Gastrocnemius medialis (tissue), 4 donors: ENCODE results near the gene ENTPD7. TPM values are rescaled to one million over a fixed set of nuclear protein-coding genes. Genes with fewer than 3 reads are reported as not detected.

Source experiments
- ATAC-seq, 2 donors: fragments of 150-250 bp; one replicate each; pipeline ENCODE4 v1.9.1; 2016
- DNase-seq, 2 donors: peaks; one replicate each; pipeline ENCODE4 v3.0.0-alpha.2; 2019
- H3K27ac ChIP-seq, 4 donors: fragments of 200-600 bp; sonication (generic); 1 replicate in 1 of 4; 2 replicates in 3 of 4; pipeline ENCODE4 v1.5.1; 2016 to 2018; ENCODE audit warnings: mild to moderate bottlenecking in 2 of 4, moderate library complexity in 1 of 4
- H3K27me3 ChIP-seq, 3 donors: fragments of 200-600 bp; sonication (generic) in 2 of 3; 1 replicate in 1 of 3; 2 replicates in 2 of 3; pipeline versions ENCODE4 v1.5.1 to v1.6.0; 2016 to 2019; ENCODE audit warnings: mild to moderate bottlenecking in 1 of 3, moderate library complexity in 1 of 3
- H3K36me3 ChIP-seq, 2 donors: fragments of 200-600 bp; sonication (generic) in 1 of 2; one replicate each; pipeline ENCODE4 v1.5.1; 2017 to 2018
- H3K4me1 ChIP-seq, 2 donors: fragments of 200-600 bp; sonication (generic) in 1 of 2; one replicate each; pipeline ENCODE4 v1.5.1; 2016 to 2017; ENCODE audit warnings: mild to moderate bottlenecking in 2 of 2
- H3K4me3 ChIP-seq, 4 donors: fragments of 200-600 bp; sonication (generic) in 3 of 4; 1 replicate in 1 of 4; 2 replicates in 3 of 4; pipeline ENCODE4 v1.5.1; 2016 to 2019; ENCODE audit warnings: mild to moderate bottlenecking in 2 of 4
- H3K9me3 ChIP-seq, 3 donors: fragments of 200-600 bp; sonication (generic) in 2 of 3; 1 replicate in 1 of 3; 2 replicates in 2 of 3; pipeline ENCODE4 v1.5.1; 2016 to 2019
- POLR2A ChIP-seq, 2 donors: fragments of 450-650 bp; IDR thresholded peaks; one replicate each; pipeline ENCODE4 v1.6.1; 2017; ENCODE audit warnings: antibody characterized with exemption in 2 of 2, mild to moderate bottlenecking in 2 of 2, moderate library complexity in 2 of 2
- in situ Hi-C, 4 donors: fragments of 200-750 bp; cut with MboI; loops; one replicate each; pipeline versions ENCODE4 v1.15.0 to v1.8.0; 2017; ENCODE audit warnings: low sequenced_read_pairs in 4 of 4
- intact Hi-C: fragments of 100-400 bp; cut with DNase I; formaldehyde crosslinking; loops from one replicate; pipeline ENCODE4 v1.15.1; 2023; ENCODE audit warnings: low total_unique reads
- total RNA-seq, 4 donors: library from RNA; depleted of rRNA; stranded (reverse); fragments of >200 nt; gene quantifications; one replicate each; pipeline versions ENCODE4 v1.1.0 to v1.2.3, GENCODE V29; 2016
- TF ChIP-seq, protein P1 (sequence below), 5 experiments: fragments of 450-650 bp in 3 of 5; fragments of 200-600 bp in 2 of 5; sonication (generic) in 2 of 5; IDR thresholded peaks in 4 of 5; conservative IDR thresholded peaks in 1 of 5; 1 replicate in 4 of 5; 2 replicates in 1 of 5; pipeline ENCODE4 v1.5.1; 2016 to 2019; ENCODE audit warnings: antibody characterized with exemption in 5 of 5, mild to moderate bottlenecking in 3 of 5, moderate library complexity in 3 of 5

Gene ENTPD7
- total RNA-seq, 4 donors from 2014 or later = 0.32 to 1.1 (median 0.76) TPM

DNA sequence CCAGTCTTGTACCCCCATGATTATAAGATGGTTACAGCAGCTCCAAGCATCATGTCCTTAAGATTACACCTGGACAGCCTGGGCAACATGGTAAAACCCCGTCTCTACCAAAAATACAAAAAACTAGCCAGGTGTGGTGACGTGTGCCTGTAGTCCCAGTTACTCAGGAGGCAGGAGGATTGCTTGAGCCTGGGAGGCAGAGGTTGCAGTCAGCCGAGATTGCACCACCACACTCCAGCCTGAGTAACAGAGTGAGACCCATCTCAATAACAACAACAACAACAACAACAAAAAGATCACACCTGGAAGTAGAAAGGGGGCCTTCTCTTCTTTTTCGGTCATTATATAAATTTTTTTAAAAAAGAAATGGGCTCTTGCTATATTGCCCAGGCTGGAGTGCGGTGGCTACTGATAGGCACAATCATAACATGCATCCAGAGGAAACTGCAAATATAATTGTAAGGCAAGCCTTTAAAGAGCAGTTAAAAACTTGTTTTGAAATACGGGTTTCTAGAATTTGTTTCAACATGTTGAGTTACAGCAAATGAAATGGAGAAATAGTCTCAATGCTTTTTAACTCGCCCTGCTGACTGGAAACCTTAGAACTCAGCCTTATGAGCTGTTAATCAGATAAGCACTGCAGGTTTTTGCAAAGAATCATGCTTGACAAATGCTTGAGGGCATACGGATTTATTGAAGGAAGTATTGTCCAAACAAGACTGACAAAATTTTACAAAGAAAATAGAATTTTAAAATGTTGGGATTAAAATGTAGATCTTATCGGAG, 4.7 kb upstream of the ENTPD7 start:
- no peak for ATAC-seq
- DNase-seq = no peak
- Histone ChIP-seq H3K9me3 (no peaks in the 10 kb centered on the region), H3K4me1 (peaks cover 5 to 8% of the 10 kb centered on the region in 2 donors), H3K27ac (no peak overlapping the region), H3K27me3 (no peaks in the 10 kb centered on the region), H3K36me3 (no peaks in the 10 kb centered on the region), H3K4me3 (no peak overlapping the region)
- in situ Hi-C loops = no loop called here
- intact Hi-C loops = no loop called here
- TF ChIP-seq, protein P1, sequence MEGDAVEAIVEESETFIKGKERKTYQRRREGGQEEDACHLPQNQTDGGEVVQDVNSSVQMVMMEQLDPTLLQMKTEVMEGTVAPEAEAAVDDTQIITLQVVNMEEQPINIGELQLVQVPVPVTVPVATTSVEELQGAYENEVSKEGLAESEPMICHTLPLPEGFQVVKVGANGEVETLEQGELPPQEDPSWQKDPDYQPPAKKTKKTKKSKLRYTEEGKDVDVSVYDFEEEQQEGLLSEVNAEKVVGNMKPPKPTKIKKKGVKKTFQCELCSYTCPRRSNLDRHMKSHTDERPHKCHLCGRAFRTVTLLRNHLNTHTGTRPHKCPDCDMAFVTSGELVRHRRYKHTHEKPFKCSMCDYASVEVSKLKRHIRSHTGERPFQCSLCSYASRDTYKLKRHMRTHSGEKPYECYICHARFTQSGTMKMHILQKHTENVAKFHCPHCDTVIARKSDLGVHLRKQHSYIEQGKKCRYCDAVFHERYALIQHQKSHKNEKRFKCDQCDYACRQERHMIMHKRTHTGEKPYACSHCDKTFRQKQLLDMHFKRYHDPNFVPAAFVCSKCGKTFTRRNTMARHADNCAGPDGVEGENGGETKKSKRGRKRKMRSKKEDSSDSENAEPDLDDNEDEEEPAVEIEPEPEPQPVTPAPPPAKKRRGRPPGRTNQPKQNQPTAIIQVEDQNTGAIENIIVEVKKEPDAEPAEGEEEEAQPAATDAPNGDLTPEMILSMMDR (IDR thresholded peaks at IDR 0.05 in 4 of 5, conservative IDR thresholded peaks at IDR 0.05 in 1 of 5) = no peak
- TF ChIP-seq POLR2A (IDR thresholded peaks at IDR 0.05) = no peak

DNA sequence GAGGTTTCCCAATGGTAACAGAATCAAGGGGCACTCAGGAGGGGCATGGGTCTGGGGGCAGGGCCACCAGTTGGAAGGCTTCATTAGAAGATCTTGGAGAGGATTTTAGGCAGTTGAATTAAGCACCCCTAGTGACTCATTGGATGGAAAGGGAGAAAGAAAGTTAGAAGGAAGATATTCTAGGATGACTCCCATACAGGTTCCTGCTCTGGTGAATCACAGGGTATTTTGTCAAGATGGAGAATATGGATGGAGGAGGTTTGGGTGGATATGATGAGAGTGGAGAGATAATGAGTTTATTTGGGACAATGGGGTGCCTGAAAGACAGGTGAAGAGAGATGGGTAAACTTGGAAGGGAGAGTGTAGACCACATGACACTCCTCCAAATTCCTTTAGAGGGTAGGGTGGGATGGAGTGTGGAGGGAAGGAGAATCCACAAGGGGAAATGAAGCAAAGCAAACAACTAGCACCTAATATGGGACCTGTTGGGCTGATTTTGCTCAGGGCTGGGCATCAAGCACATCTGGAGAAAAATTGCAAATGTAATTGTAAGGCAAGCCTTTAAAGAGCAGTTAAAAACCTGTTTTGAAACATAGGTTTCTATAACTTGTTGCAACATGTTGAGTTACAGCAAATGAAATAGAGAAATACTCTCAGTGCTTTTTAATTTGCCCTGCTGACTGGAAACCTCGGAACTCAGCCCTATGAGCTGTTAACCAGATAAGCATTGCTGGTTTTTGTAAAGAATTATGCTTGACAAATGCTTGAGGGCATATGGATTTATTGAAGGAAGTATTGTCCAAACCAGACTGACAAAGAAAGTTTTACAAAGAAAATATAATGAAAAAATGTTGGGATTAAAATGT, 2.9 kb upstream of the ENTPD7 start:
- Histone ChIP-seq H3K27ac (no peak overlapping the region), H3K4me3 (no peak overlapping the region), H3K36me3 (peaks cover 0 to under 1% of the 10 kb centered on the region in 2 donors), H3K4me1 (peaks cover 11 to 13% of the 10 kb centered on the region in 2 donors), H3K9me3 (no peaks in the 10 kb centered on the region), H3K27me3 (no peaks in the 10 kb centered on the region)
- in situ Hi-C loops (no loop called here), intact Hi-C loops (no loop called here)
- ATAC-seq (no peak), DNase-seq (no peak)
- no peak for TF ChIP-seq POLR2A (IDR thresholded peaks at IDR 0.05)
- TF ChIP-seq, protein P1 (IDR thresholded peaks at IDR 0.05 in 4 of 5, conservative IDR thresholded peaks at IDR 0.05 in 1 of 5) = no peak

DNA sequence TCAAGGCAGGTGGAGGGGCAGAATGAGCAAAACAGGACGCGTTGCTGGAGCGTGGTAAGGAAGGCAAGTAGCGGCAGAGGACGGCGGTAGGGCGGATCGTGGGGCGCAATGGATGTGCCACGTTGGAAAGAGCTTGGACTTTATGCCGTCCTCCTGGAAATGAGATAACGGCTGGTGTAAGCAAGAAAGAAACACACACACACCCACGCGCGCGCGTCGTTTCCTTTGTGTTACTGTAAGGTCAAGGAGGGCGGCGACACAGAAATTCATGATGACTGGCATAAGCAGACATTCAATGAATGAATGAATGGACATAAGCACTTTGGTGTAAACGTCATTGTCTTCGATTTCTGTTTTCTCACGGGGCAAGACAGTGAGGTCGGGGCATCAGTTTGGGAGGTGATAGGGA, 683 bp upstream of the ENTPD7 start:
- in situ Hi-C loops (no loop called here), intact Hi-C loops (loop anchor here (1.0 kb wide), 1 partner anchor 37 kb away; no protein-coding TSS in a partner anchor)
- peak overlapping the region in 1 of 4 donors; percentile 62 for H3K27ac ChIP-seq
- H3K4me3 ChIP-seq = peak overlapping the region; percentile 70 to 90 (median 84)
- DNase-seq (no peak), ATAC-seq (peak in 1 of 2 donors; percentile 3)
- peaks cover 11 to 13% of the 10 kb centered on the region in 2 donors for H3K4me1 ChIP-seq
- H3K36me3 ChIP-seq = peaks cover 0 to 3% of the 10 kb centered on the region in 2 donors
- H3K27me3 ChIP-seq = no peaks in the 10 kb centered on the region
- no peaks in the 10 kb centered on the region for H3K9me3 ChIP-seq
- no peak for TF ChIP-seq POLR2A (IDR thresholded peaks at IDR 0.05)
- TF ChIP-seq, protein P1 (IDR thresholded peaks at IDR 0.05 in 4 of 5, conservative IDR thresholded peaks at IDR 0.05 in 1 of 5) = no peak

DNA sequence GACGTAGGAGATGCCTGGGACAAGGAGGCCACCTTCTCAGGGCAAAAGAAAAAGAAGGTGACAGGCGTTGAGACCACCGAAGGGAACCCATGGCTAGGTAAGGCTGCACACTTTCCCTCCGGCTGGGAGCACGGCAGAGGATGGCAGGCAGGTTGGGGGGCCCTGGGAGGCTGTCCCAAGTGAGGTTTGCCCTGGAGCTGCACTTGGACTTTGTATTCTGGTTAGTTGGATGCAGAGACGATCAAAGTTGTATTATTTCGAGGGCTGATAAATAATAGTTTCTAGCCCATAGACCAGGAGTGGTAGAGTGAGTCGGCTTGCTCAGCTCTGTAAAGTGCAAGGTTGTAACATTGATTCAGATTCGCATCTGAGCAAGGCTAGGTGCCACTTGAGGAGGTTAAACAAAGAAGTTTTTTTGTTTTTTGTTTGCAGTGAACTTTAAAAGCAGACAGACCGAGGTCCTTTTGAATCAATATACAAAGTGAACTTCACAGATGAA, 608 bp downstream of the ENTPD7 start:
- Histone ChIP-seq H3K9me3 (no peaks in the 10 kb centered on the region), H3K27me3 (no peaks in the 10 kb centered on the region), H3K36me3 (peaks cover 0 to 3% of the 10 kb centered on the region in 2 donors), H3K4me3 (peak overlapping the region; percentile 70 to 90 (median 84)), H3K4me1 (peaks cover 11 to 13% of the 10 kb centered on the region in 2 donors), H3K27ac (peak overlapping the region in 2 of 4 donors; percentile 54 to 62)
- TF ChIP-seq, protein P1 (IDR thresholded peaks at IDR 0.05 in 4 of 5, conservative IDR thresholded peaks at IDR 0.05 in 1 of 5) = no peak
- no peak for TF ChIP-seq POLR2A (IDR thresholded peaks at IDR 0.05)
- in situ Hi-C loops (no loop called here), intact Hi-C loops (loop anchor here (1.0 kb wide), 1 partner anchor 39 kb away; no protein-coding TSS in a partner anchor)
- DNase-seq (no peak), ATAC-seq (no peak)
